Effector memory CD4-positive, alpha-beta T cell (primary cell): Measurements from ENCODE around the gene NUFIP2.

ENCODE experiments used
- DNase-seq, 3 donors: peaks; one replicate each; pipeline ENCODE4 v3.0.0-alpha.2; 2020
- H3K27ac ChIP-seq: 2 replicates; pipeline ENCODE4 v1.7.0; 2013; ENCODE audit warnings: mild to moderate bottlenecking, low read length, moderate library complexity; ENCODE audit not compliant: insufficient read depth, poor library complexity, severe bottlenecking
- H3K27me3 ChIP-seq: replicated peaks from 2 replicates; pipeline ENCODE4 v1.7.0; 2013; ENCODE audit warnings: mild to moderate bottlenecking, low read length; ENCODE audit not compliant: insufficient read depth, control insufficient read depth, poor library complexity, severe bottlenecking
- H3K36me3 ChIP-seq: 2 replicates; pipeline ENCODE4 v1.7.0; 2013; ENCODE audit warnings: mild to moderate bottlenecking, low read length, moderate library complexity; ENCODE audit not compliant: control insufficient read depth, insufficient read depth
- H3K4me1 ChIP-seq: 2 replicates; pipeline ENCODE4 v1.7.0; 2013; ENCODE audit warnings: low read length, mild to moderate bottlenecking; ENCODE audit not compliant: control insufficient read depth, insufficient read depth, poor library complexity, severe bottlenecking
- H3K4me3 ChIP-seq: 2 replicates; pipeline ENCODE4 v1.7.0; 2013; ENCODE audit warnings: low read length, low read depth, mild to moderate bottlenecking; ENCODE audit not compliant: insufficient read depth, poor library complexity, severe bottlenecking
- H3K9me3 ChIP-seq: 2 replicates; pipeline ENCODE4 v1.7.0; 2013; ENCODE audit warnings: mild to moderate bottlenecking, low read length, moderate library complexity; ENCODE audit not compliant: control insufficient read depth

NUFIP2 gene

GRCh38 chr17:29252101-29252791 is 41.7 kb downstream of the NUFIP2 start:
- DNase-seq = no peak
- H3K36me3 ChIP-seq = no peaks in the 10 kb centered on the region
- H3K27me3 ChIP-seq = no peaks in the 10 kb centered on the region
- H3K27ac ChIP-seq = no peak overlapping the region
- no peaks in the 10 kb centered on the region for H3K9me3 ChIP-seq
- no peak overlapping the region for H3K4me3 ChIP-seq
- no peaks in the 10 kb centered on the region for H3K4me1 ChIP-seq

- H3K27ac ChIP-seq = no peak overlapping the region
- no peak overlapping the region for H3K4me3 ChIP-seq
- no peaks in the 10 kb centered on the region for H3K4me1 ChIP-seq
- H3K9me3 ChIP-seq = no peaks in the 10 kb centered on the region
- no peaks in the 10 kb centered on the region for H3K27me3 ChIP-seq
- no peak for DNase-seq
- no peaks in the 10 kb centered on the region for H3K36me3 ChIP-seq
Observed at GRCh38 chr17:29251184-29251583, 42.8 kb downstream of the NUFIP2 start.

- Histone ChIP-seq H3K27ac (no peak overlapping the region), H3K4me3 (no peak overlapping the region), H3K4me1 (no peaks in the 10 kb centered on the region), H3K27me3 (no peaks in the 10 kb centered on the region), H3K9me3 (no peaks in the 10 kb centered on the region), H3K36me3 (no peaks in the 10 kb centered on the region)
- no peak for DNase-seq
Observed at GRCh38 chr17:29250666-29251065, 43.3 kb downstream of the NUFIP2 start.

GRCh38 chr17:29248845-29249244 is 45.1 kb downstream of the NUFIP2 start:
- no peaks in the 10 kb centered on the region for H3K4me1 ChIP-seq
- no peak for DNase-seq

GRCh38 chr17:29247219-29247618 is 46.7 kb downstream of the NUFIP2 start:
- no peak overlapping the region for H3K27ac ChIP-seq
- H3K36me3 ChIP-seq = no peaks in the 10 kb centered on the region
- no peak overlapping the region for H3K4me3 ChIP-seq
- no peaks in the 10 kb centered on the region for H3K9me3 ChIP-seq
- H3K4me1 ChIP-seq = no peaks in the 10 kb centered on the region
- no peaks in the 10 kb centered on the region for H3K27me3 ChIP-seq
- no peak for DNase-seq

More at GRCh38 chr17:29248845-29249244, 45.1 kb downstream of the NUFIP2 start:
- Histone ChIP-seq H3K9me3 (no peaks in the 10 kb centered on the region), H3K36me3 (no peaks in the 10 kb centered on the region), H3K4me3 (no peak overlapping the region), H3K27ac (no peak overlapping the region), H3K27me3 (no peaks in the 10 kb centered on the region)

- H3K4me3 ChIP-seq = no peak within 1 kb of the TSS
- H3K36me3 ChIP-seq = no peaks in the 10 kb centered on the region
- H3K27me3 ChIP-seq = no peaks in the 10 kb centered on the region
- no peak for DNase-seq
- no peaks in the 10 kb centered on the region for H3K9me3 ChIP-seq
- no peak within 1 kb of the TSS for H3K27ac ChIP-seq
- no peaks in the 10 kb centered on the region for H3K4me1 ChIP-seq
Observed at GRCh38 chr17:29246628-29247027, 47.3 kb downstream of the NUFIP2 start, which contains the start of gene CRYBA1. Gene CRYBA1 (plus strand): TSS chr17:29246859. CDS start chr17:29246864, 5 bp downstream.

GRCh38 chr17:29245401-29245800 is 48.5 kb downstream of the NUFIP2 start:
- Histone ChIP-seq H3K4me3 (no peak overlapping the region), H3K4me1 (no peaks in the 10 kb centered on the region), H3K27me3 (no peaks in the 10 kb centered on the region), H3K9me3 (no peaks in the 10 kb centered on the region), H3K36me3 (no peaks in the 10 kb centered on the region), H3K27ac (no peak overlapping the region)
- DNase-seq = no peak

- Histone ChIP-seq H3K4me3 (no peak overlapping the region), H3K27me3 (no peaks in the 10 kb centered on the region), H3K4me1 (no peaks in the 10 kb centered on the region), H3K9me3 (no peaks in the 10 kb centered on the region), H3K36me3 (no peaks in the 10 kb centered on the region), H3K27ac (no peak overlapping the region)
- DNase-seq = no peak
Observed at GRCh38 chr17:29243792-29244191, 50.2 kb downstream of the NUFIP2 start.

GRCh38 chr17:29242790-29243189 is 51.2 kb downstream of the NUFIP2 start:
- Histone ChIP-seq H3K27me3 (no peaks in the 10 kb centered on the region), H3K4me3 (no peak overlapping the region), H3K27ac (no peak overlapping the region), H3K36me3 (no peaks in the 10 kb centered on the region), H3K9me3 (no peaks in the 10 kb centered on the region), H3K4me1 (no peaks in the 10 kb centered on the region)
- no peak for DNase-seq

GRCh38 chr17:29242051-29242450 is 51.9 kb downstream of the NUFIP2 start:
- Histone ChIP-seq H3K36me3 (no peaks in the 10 kb centered on the region), H3K4me1 (no peaks in the 10 kb centered on the region), H3K27ac (no peak overlapping the region), H3K4me3 (no peak overlapping the region), H3K27me3 (no peaks in the 10 kb centered on the region), H3K9me3 (no peaks in the 10 kb centered on the region)
- DNase-seq = no peak
